K562 (cell line): Measurements from ENCODE around the gene STT3B. TPM values are rescaled to one million over a fixed set of nuclear protein-coding genes. Genes with fewer than 3 reads are reported as not detected.

Experiments used
- CTCF ChIP-seq, 3 experiments: IDR thresholded peaks in 2 of 3; conservative IDR thresholded peaks in 1 of 3; 2 replicates each; pipeline ENCODE4 v1.5.1; 2011 to 2012; ENCODE audit warnings: low read length in 3 of 3, mild to moderate bottlenecking in 3 of 3, control low read depth in 2 of 3, improper control_type of control experiment in 1 of 3, inconsistent platforms in 1 of 3, low read depth in 1 of 3, mixed read lengths in 1 of 3, moderate library complexity in 1 of 3; ENCODE audit not compliant: insufficient read depth in 2 of 3
- HDAC1 ChIP-seq, 2 experiments: fragments of 450-650 bp; IDR thresholded peaks; 2 replicates each; pipeline ENCODE4 v1.6.1; 2016 to 2017; ENCODE audit warnings: inconsistent platforms in 1 of 2, mild to moderate bottlenecking in 1 of 2, moderate library complexity in 1 of 2
- MEF2D ChIP-seq: conservative IDR thresholded peaks from 2 replicates; pipeline ENCODE4 v1.6.1; 2016; ENCODE audit warnings: low read depth, missing genetic modification characterization, missing compliant biosample characterization
- NKRF ChIP-seq: fragments of 450-650 bp; IDR thresholded peaks from 2 replicates; pipeline ENCODE4 v1.6.1; 2016; ENCODE audit warnings: borderline replicate concordance
- NR4A1 ChIP-seq, 2 experiments: fragments of 250-450 bp in 1 of 2; fragments of 450-650 bp in 1 of 2; sonication (Bioruptor Pico) in 1 of 2; IDR thresholded peaks; 2 replicates each; pipeline versions ENCODE4 v1.4.0 to v1.6.1; 2016 to 2020; ENCODE audit warnings: mild to moderate bottlenecking in 2 of 2, missing compliant biosample characterization in 1 of 2, missing genetic modification characterization in 1 of 2, moderate library complexity in 1 of 2
- PML ChIP-seq: IDR thresholded peaks from 2 replicates; pipeline ENCODE4 v1.6.1; 2012; ENCODE audit warnings: low read length, inconsistent platforms
- RFX5 ChIP-seq: IDR thresholded peaks from 2 replicates; pipeline ENCODE4 v1.6.1; 2011; ENCODE audit warnings: low read depth, mild to moderate bottlenecking, improper control_type of control experiment, low read length
- SIN3A ChIP-seq, 2 experiments: fragments of 150-350 bp in 1 of 2; IDR thresholded peaks; 2 replicates each; pipeline ENCODE4 v1.6.1; 2011 to 2016; ENCODE audit warnings: borderline replicate concordance in 2 of 2, low read depth in 2 of 2, low read length in 2 of 2, mild to moderate bottlenecking in 2 of 2, moderate library complexity in 2 of 2; ENCODE audit not compliant: control insufficient read depth in 1 of 2
- SRF ChIP-seq, 2 experiments: fragments of 250-450, 450-650 bp in 1 of 2; sonication (Bioruptor Pico) in 1 of 2; sonication (generic) in 1 of 2; formaldehyde crosslinking; IDR thresholded peaks; 2 replicates each; pipeline versions ENCODE4 v1.5.0 to v1.5.1; 2020 to 2022; ENCODE audit warnings: mild to moderate bottlenecking in 1 of 2, missing genetic modification reagents in 1 of 2
- TEAD1 ChIP-seq, 2 experiments: fragments of 450-650 bp in 1 of 2; sonication (generic) in 1 of 2; formaldehyde crosslinking; IDR thresholded peaks; 2 replicates each; pipeline versions ENCODE4 v1.4.0 to v1.8.0; 2020 to 2022; ENCODE audit warnings: mild to moderate bottlenecking in 2 of 2, missing genetic modification reagents in 1 of 2
- ZBTB17 ChIP-seq: fragments of 450-650 bp; formaldehyde crosslinking; IDR thresholded peaks from 2 replicates; pipeline ENCODE4 v1.4.0; 2020; ENCODE audit warnings: mild to moderate bottlenecking
- ZKSCAN8 ChIP-seq: fragments of 200-800 bp; sonication (Bioruptor generic); IDR thresholded peaks from 2 replicates; pipeline ENCODE4 v1.6.1; 2016; ENCODE audit warnings: missing genetic modification characterization, missing compliant biosample characterization
- ZNF263 ChIP-seq: sonication (generic); formaldehyde crosslinking; IDR thresholded peaks from 2 replicates; pipeline ENCODE4 v1.8.0; 2022; ENCODE audit warnings: mild to moderate bottlenecking, missing genetic modification reagents, borderline replicate concordance
- ZNF311 ChIP-seq: fragments of 250-450 bp; sonication (Bioruptor Pico); IDR thresholded peaks from 2 replicates; pipeline ENCODE4 v1.4.0; 2020; ENCODE audit warnings: mild to moderate bottlenecking, moderate library complexity
- ZNF507 ChIP-seq: conservative IDR thresholded peaks from 2 replicates; pipeline ENCODE4 v1.6.1; 2017; ENCODE audit warnings: missing genetic modification characterization, missing compliant biosample characterization
- polyA plus RNA-seq, 8 experiments: library from polyadenylated mRNA; depleted of rRNA in 4 of 8; stranded (reverse) in 5 of 8; unstranded in 3 of 8; fragments of >200 nt; fragmentation: Nextera tagmentation in 2 of 8; fragmentation: Illumina TruSeq in 1 of 8; extraction: Ambion mirVana in 2 of 8; extraction: Trizol in 1 of 8; gene quantifications; 2 replicates each; pipeline versions ENCODE4 v1.2.1 to v1.2.3, GENCODE V29; 2011 to 2014; ENCODE audit warnings: inconsistent platforms in 1 of 8, missing spikeins in 1 of 8
- total RNA-seq, 7 experiments: library from RNA; depleted of rRNA in 6 of 7; stranded (reverse); fragments of >200 nt in 6 of 7; fragmentation: Illumina TruSeq in 2 of 7; extraction: Trizol in 2 of 7; gene quantifications; 2 replicates each; pipeline versions ENCODE4 v1.2.1 to v1.2.3, GENCODE V29; 2011 to 2021; ENCODE audit warnings: low replicate concordance in 1 of 7
- TF ChIP-seq, protein P1 (sequence below): fragments of 450-650 bp; IDR thresholded peaks from 2 replicates; pipeline ENCODE4 v1.6.1; 2017; ENCODE audit warnings: antibody characterized with exemption, mild to moderate bottlenecking

STT3B gene
- total and polyA plus RNA-seq, 9 of the 15 experiments (the other 6 are each of a cell fraction or from before 2014, with no cell fraction given) = 22.4 to 147 (median 100) TPM

- TF ChIP-seq, protein P1, sequence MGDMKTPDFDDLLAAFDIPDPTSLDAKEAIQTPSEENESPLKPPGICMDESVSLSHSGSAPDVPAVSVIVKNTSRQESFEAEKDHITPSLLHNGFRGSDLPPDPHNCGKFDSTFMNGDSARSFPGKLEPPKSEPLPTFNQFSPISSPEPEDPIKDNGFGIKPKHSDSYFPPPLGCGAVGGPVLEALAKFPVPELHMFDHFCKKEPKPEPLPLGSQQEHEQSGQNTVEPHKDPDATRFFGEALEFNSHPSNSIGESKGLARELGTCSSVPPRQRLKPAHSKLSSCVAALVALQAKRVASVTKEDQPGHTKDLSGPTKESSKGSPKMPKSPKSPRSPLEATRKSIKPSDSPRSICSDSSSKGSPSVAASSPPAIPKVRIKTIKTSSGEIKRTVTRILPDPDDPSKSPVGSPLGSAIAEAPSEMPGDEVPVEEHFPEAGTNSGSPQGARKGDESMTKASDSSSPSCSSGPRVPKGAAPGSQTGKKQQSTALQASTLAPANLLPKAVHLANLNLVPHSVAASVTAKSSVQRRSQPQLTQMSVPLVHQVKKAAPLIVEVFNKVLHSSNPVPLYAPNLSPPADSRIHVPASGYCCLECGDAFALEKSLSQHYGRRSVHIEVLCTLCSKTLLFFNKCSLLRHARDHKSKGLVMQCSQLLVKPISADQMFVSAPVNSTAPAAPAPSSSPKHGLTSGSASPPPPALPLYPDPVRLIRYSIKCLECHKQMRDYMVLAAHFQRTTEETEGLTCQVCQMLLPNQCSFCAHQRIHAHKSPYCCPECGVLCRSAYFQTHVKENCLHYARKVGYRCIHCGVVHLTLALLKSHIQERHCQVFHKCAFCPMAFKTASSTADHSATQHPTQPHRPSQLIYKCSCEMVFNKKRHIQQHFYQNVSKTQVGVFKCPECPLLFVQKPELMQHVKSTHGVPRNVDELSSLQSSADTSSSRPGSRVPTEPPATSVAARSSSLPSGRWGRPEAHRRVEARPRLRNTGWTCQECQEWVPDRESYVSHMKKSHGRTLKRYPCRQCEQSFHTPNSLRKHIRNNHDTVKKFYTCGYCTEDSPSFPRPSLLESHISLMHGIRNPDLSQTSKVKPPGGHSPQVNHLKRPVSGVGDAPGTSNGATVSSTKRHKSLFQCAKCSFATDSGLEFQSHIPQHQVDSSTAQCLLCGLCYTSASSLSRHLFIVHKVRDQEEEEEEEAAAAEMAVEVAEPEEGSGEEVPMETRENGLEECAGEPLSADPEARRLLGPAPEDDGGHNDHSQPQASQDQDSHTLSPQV = peak; percentile 48; the same call in 1 of the 2 replicates
- TF ChIP-seq ZKSCAN8 (CRISPR knock-in tag) (no peak), ZBTB17 (CRISPR knock-in tag) (peak; percentile 35; the same call in 1 of the 2 replicates), MEF2D (tag) (no peak), NR4A1 (CRISPR knock-in tag; IDR thresholded peaks at IDR 0.05) (0 out of 2 replicates have a peak, but pooled peaks have one; percentile 33), NR4A1 (tag; IDR thresholded peaks at IDR 0.05) (no peak; the same call in 1 of the 2 replicates), PML (no peak), SIN3A (IDR thresholded peaks at IDR 0.05; ENCODE audit: borderline replicate concordance in 2 of 2, control insufficient read depth in 1 of 2, low read depth in 2 of 2, low read length in 2 of 2) (peak in 1 of 2 experiments; percentile 72; a peak in 1 of 4 replicates), CTCF (IDR thresholded peaks at IDR 0.05 in 2 of 3, conservative IDR thresholded peaks at IDR 0.05 in 1 of 3; ENCODE audit: insufficient read depth in 2 of 3, low read depth in 1 of 3, low read length in 3 of 3) (peak in 2 of 3 experiments; percentile 21 to 28; a peak in 3 of 6 replicates), HDAC1 (IDR thresholded peaks at IDR 0.05) (peak in 1 of 2 experiments; percentile 55; a peak in 1 of 4 replicates), ZNF311 (no peak), RFX5 (no peak), ZNF507 (no peak), TEAD1 (CRISPR knock-in tag; IDR thresholded peaks at IDR 0.05) (no peak), NKRF (0 out of 2 replicates have a peak, but pooled peaks have one; percentile 28), SRF (CRISPR knock-in tag; IDR thresholded peaks at IDR 0.05) (peak in 1 of 2 experiments; percentile 33; a peak in 1 of 4 replicates), ZNF263 (CRISPR knock-in tag) (peak; percentile 40; the same call in 1 of the 2 replicates)
Measured at GRCh38 chr3:31533169-31534064, 692 bp downstream of the STT3B start (continued).
